ENCODE results near the gene THSD4. TPM values are rescaled to one million over a fixed set of nuclear protein-coding genes. Genes with fewer than 3 reads are reported as not detected.

Gene THSD4
- total RNA-seq, 1 donor: 50.9 TPM

- no peak overlapping the region for H3K4me3 ChIP-seq (ENCODE audit: low read depth, low read length)
- DNase-seq (ENCODE audit: low read depth): no peak
- no peak for TF ChIP-seq CTCF (IDR thresholded peaks at IDR 0.05; ENCODE audit: insufficient read depth, low read length)
Observed at GRCh38 chr15:71345186-71345585, 229.9 kb downstream of the THSD4 start.

- no peak for DNase-seq (ENCODE audit: low read depth)
- no peak for TF ChIP-seq CTCF (IDR thresholded peaks at IDR 0.05; ENCODE audit: insufficient read depth, low read length)
- no peak overlapping the region for H3K4me3 ChIP-seq (ENCODE audit: low read depth, low read length)
Observed at GRCh38 chr15:71346464-71346863, 231.2 kb downstream of the THSD4 start.

GRCh38 chr15:71348597-71348996 is 233.3 kb downstream of the THSD4 start:
- TF ChIP-seq CTCF (IDR thresholded peaks at IDR 0.05; ENCODE audit: insufficient read depth, low read length): no peak
- no peak for DNase-seq (ENCODE audit: low read depth)
- no peak overlapping the region for H3K4me3 ChIP-seq (ENCODE audit: low read depth, low read length)

GRCh38 chr15:71349336-71349735 is 234.1 kb downstream of the THSD4 start:
- no peak for DNase-seq (ENCODE audit: low read depth)
- no peak for TF ChIP-seq CTCF (IDR thresholded peaks at IDR 0.05; ENCODE audit: insufficient read depth, low read length)
- H3K4me3 ChIP-seq (ENCODE audit: low read depth, low read length): no peak overlapping the region

GRCh38 chr15:71349736-71350526 is 234.7 kb downstream of the THSD4 start:
- no peak overlapping the region for H3K4me3 ChIP-seq (ENCODE audit: low read depth, low read length)
- DNase-seq (ENCODE audit: low read depth): peak; percentile 76
- no peak for TF ChIP-seq CTCF (IDR thresholded peaks at IDR 0.05; ENCODE audit: insufficient read depth, low read length)

- H3K4me3 ChIP-seq (ENCODE audit: low read depth, low read length): no peak overlapping the region
- TF ChIP-seq CTCF (IDR thresholded peaks at IDR 0.05; ENCODE audit: insufficient read depth, low read length): no peak
- peak; percentile 20 for DNase-seq (ENCODE audit: low read depth)
Observed at GRCh38 chr15:71350622-71351378, 235.5 kb downstream of the THSD4 start.

All from fibroblast of the aortic adventitia (primary cell).